ENCODE measurements around the gene ADAR. TPM values are rescaled to one million over a fixed set of nuclear protein-coding genes. Genes with fewer than 3 reads are reported as not detected.

ADAR gene
- total RNA-seq, 1 experiment from 2014 or later: 190 TPM

DNA sequence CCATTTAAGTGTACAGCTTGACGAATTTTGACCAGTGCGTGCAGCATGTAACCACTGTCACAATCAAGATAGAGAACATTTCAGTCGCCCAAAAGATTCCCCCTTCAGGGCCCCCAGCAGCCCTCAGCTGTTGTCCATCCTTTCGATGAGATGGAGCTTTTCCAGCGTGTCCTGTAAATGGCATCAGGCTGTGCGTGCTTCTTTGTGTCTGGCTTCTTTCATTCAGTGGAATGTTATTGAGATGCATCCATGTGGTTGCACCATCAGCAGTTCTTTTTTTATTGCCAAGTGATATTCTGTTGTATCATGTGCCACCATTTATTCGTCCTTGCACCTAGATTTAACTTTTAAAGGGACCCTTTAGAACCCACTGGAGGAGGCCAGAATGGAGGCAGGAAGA lies 71.4 kb downstream of the ADAR start:
- Histone ChIP-seq H3K4me3 (ENCODE audit: low read depth, low read length) (no peak overlapping the region), H3K36me3 (ENCODE audit: control insufficient read depth, insufficient read depth, low read length) (no peaks in the 10 kb centered on the region), H3K9me3 (no peaks in the 10 kb centered on the region), H3K27me3 (replicated peaks; ENCODE audit: control insufficient read depth, insufficient read depth, low read length) (no peaks in the 10 kb centered on the region), H3K4me1 (no peaks in the 10 kb centered on the region)
- no peak overlapping the region for H3K27ac Mint-ChIP-seq (ENCODE audit: unreplicated experiment)
- peaks cover 25% of the 10 kb centered on the region for H3K27me3 Mint-ChIP-seq (ENCODE audit: insufficient read depth, unreplicated experiment)
- ChIA-PET CTCF (interaction anchor here (3.2 kb wide), 1 partner anchor 10 kb away, joined by 10 read pairs; no protein-coding TSS in a partner anchor), POLR2A (no interaction called here)
- H3K4me1 Mint-ChIP-seq (ENCODE audit: low read depth, unreplicated experiment): peaks cover 5% of the 10 kb centered on the region
- BruUV-seq (replicated peaks): no TSS peak
- H3K36me3 Mint-ChIP-seq (ENCODE audit: insufficient read depth, unreplicated experiment): no peaks in the 10 kb centered on the region
- intact Hi-C loops (cut with micrococcal nuclease; ENCODE audit: unreplicated experiment): no loop called here
- no peak for DNase-seq
- no peak overlapping the region for H3K4me3 Mint-ChIP-seq (ENCODE audit: unreplicated experiment)
- H3K9me3 Mint-ChIP-seq (ENCODE audit: unreplicated experiment): no peaks in the 10 kb centered on the region
- TF ChIP-seq, protein P1, sequence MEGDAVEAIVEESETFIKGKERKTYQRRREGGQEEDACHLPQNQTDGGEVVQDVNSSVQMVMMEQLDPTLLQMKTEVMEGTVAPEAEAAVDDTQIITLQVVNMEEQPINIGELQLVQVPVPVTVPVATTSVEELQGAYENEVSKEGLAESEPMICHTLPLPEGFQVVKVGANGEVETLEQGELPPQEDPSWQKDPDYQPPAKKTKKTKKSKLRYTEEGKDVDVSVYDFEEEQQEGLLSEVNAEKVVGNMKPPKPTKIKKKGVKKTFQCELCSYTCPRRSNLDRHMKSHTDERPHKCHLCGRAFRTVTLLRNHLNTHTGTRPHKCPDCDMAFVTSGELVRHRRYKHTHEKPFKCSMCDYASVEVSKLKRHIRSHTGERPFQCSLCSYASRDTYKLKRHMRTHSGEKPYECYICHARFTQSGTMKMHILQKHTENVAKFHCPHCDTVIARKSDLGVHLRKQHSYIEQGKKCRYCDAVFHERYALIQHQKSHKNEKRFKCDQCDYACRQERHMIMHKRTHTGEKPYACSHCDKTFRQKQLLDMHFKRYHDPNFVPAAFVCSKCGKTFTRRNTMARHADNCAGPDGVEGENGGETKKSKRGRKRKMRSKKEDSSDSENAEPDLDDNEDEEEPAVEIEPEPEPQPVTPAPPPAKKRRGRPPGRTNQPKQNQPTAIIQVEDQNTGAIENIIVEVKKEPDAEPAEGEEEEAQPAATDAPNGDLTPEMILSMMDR (IDR thresholded peaks at IDR 0.05; ENCODE audit: insufficient read depth in 1 of 2, low read depth in 1 of 2, low read length in 1 of 2, severe bottlenecking in 1 of 2, unreplicated experiment in 1 of 2): no peak

DNA sequence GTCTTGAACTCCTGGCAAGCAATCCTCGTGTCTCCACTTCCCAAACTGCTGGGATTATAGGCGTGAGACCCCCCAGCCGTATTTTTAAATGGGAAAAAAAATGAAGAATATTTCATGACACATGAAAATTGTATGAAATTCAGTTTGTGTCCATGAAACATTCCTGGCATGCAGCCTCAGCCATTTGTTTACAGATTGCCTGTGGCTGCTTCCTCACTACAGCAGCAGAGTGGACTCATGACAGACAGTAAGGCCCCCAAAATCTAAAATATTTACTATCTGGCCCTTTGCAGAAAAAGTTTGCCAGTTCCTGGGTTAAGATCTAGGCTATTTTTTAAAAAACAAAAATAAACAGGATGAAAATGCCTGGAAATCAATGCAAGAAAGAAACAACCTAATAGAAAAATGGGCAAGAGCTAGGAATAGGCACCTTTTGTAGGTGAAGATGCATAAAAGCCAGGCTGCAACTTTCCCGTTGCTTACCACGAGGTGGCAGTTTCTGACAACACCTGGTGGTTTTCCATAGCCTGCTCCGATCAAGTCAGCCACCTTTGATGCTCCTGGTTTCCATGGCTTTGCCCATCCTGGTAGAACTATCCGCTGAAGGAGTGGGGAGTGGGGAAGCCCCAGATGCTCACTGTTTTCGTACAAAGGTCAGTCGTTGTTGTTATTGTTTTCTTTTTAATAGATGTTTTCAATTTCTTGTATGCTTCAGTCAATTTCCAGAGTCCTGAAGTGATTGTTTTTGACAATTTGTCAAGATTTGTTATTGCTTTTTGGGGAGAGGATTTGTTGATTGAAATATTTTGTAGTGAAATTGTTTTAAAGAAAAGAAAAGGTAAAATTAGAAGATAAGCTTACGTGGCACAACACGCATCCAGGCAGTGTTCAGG lies 73.8 kb downstream of the ADAR start:
- Mint-ChIP-seq H3K27ac (ENCODE audit: unreplicated experiment) (no peak overlapping the region), H3K9me3 (ENCODE audit: unreplicated experiment) (no peaks in the 10 kb centered on the region), H3K4me3 (ENCODE audit: unreplicated experiment) (no peak overlapping the region), H3K4me1 (ENCODE audit: low read depth, unreplicated experiment) (no peaks in the 10 kb centered on the region), H3K27me3 (ENCODE audit: insufficient read depth, unreplicated experiment) (peaks cover 10% of the 10 kb centered on the region), H3K36me3 (ENCODE audit: insufficient read depth, unreplicated experiment) (no peaks in the 10 kb centered on the region)
- ChIA-PET CTCF (interaction anchor here (1.0 to 1.3 kb wide), 3 partner anchors 12 to 544 kb away, joined by 3 to 13 read pairs (median 4); partner anchors contain the start of gene EFNA3), POLR2A (no interaction called here)
- BruUV-seq (replicated peaks): no TSS peak
- Histone ChIP-seq H3K9me3 (no peaks in the 10 kb centered on the region), H3K4me3 (ENCODE audit: low read depth, low read length) (no peak overlapping the region), H3K36me3 (ENCODE audit: control insufficient read depth, insufficient read depth, low read length) (no peaks in the 10 kb centered on the region), H3K4me1 (no peaks in the 10 kb centered on the region), H3K27me3 (replicated peaks; ENCODE audit: control insufficient read depth, insufficient read depth, low read length) (no peaks in the 10 kb centered on the region)
- peak; percentile 67 to 73 for DNase-seq
- intact Hi-C loops (cut with micrococcal nuclease; ENCODE audit: unreplicated experiment): no loop called here
- TF ChIP-seq, protein P1 (IDR thresholded peaks at IDR 0.05; ENCODE audit: insufficient read depth in 1 of 2, low read depth in 1 of 2, low read length in 1 of 2, severe bottlenecking in 1 of 2, unreplicated experiment in 1 of 2): peak; percentile 75 to 81

Other genes with a start within 250 kb of the ADAR start
- 4.9 and 5.8 TPM in 2 replicates for gene IL6R, start 202.8 kb downstream of the ADAR start, total RNA-seq (2022)
- not detected in 2 replicates for gene TDRD10, start 106.0 kb downstream of the ADAR start, total RNA-seq (2022)
- 0.07 TPM in 1 of 2 replicates, not detected in the other for gene SHE, start 105.8 kb downstream of the ADAR start, total RNA-seq (2022)
- gene UBE2Q1, start 49.5 kb downstream of the ADAR start, total RNA-seq (2022): 92.2 and 93.2 TPM in 2 replicates
- 0.09 TPM in 1 of 2 replicates, not detected in the other for gene CHRNB2, start 40.4 kb downstream of the ADAR start, total RNA-seq (2022)